WTC11 (cell line): Measurements from ENCODE around the gene ANKLE2. TPM values are rescaled to one million over a fixed set of nuclear protein-coding genes. Genes with fewer than 3 reads are reported as not detected.

ENCODE experiments used
- ATAC-seq: fragments of 200-7000 bp; cut with Tn5 transposase; 2 replicates; pipeline ENCODE4 v1.10.0; 2021; ENCODE audit warnings: mild to moderate bottlenecking, moderate library complexity
- CTCF ChIA-PET: fragments of 300-600 bp; sonication (Branson Sonifier 250); formaldehyde crosslinking; loops from one replicate; lab custom pipeline; 2021; ENCODE audit warnings: antibody characterized with exemption; lab: Charles Lee
- POLR2A ChIA-PET: fragments of 350-600 bp; sonication (Branson Sonifier 250); formaldehyde crosslinking; loops from one replicate; lab custom pipeline; 2021; ENCODE audit warnings: antibody characterized with exemption; lab: Charles Lee
- DNase-seq: peaks from one replicate; pipeline ENCODE4 v3.0.0; 2021; ENCODE audit warnings: low spot score
- H3K27ac Mint-ChIP-seq: 2 replicates; pipeline ENCODE4 v1.8.0; 2021; ENCODE audit warnings: mixed read lengths
- H3K27me3 Mint-ChIP-seq: 2 replicates; pipeline ENCODE4 v1.8.0; 2021; ENCODE audit warnings: low read depth, mild to moderate bottlenecking, moderate library complexity, mixed read lengths
- H3K36me3 Mint-ChIP-seq: 2 replicates; pipeline ENCODE4 v1.8.0; 2021; ENCODE audit warnings: mixed read lengths
- H3K4me1 Mint-ChIP-seq: 2 replicates; pipeline ENCODE4 v1.8.0; 2022; ENCODE audit warnings: mixed read lengths
- H3K4me3 Mint-ChIP-seq: 2 replicates; pipeline ENCODE4 v1.8.0; 2021; ENCODE audit warnings: mild to moderate bottlenecking, moderate library complexity, mixed read lengths
- H3K9me3 Mint-ChIP-seq: 2 replicates; pipeline ENCODE4 v1.8.0; 2021; ENCODE audit warnings: mixed read lengths
- ATF2 ChIP-seq: sonication (generic); formaldehyde crosslinking; IDR thresholded peaks from 2 replicates; pipeline ENCODE4 v1.8.1; 2022; ENCODE audit warnings: low read depth, missing genetic modification reagents, borderline replicate concordance
- FOXP1 ChIP-seq: sonication (generic); formaldehyde crosslinking; IDR thresholded peaks from 2 replicates; pipeline ENCODE4 v1.8.0; 2022; ENCODE audit warnings: missing genetic modification reagents, mild to moderate bottlenecking, moderate library complexity, borderline replicate concordance
- FOXP4 ChIP-seq: sonication (generic); formaldehyde crosslinking; IDR thresholded peaks from 2 replicates; pipeline ENCODE4 v1.8.0; 2022; ENCODE audit warnings: mild to moderate bottlenecking, missing genetic modification reagents
- GABPB1 ChIP-seq: sonication (generic); formaldehyde crosslinking; IDR thresholded peaks from 2 replicates; pipeline ENCODE4 v1.8.1; 2023; ENCODE audit warnings: mild to moderate bottlenecking, missing genetic modification reagents
- GRHL2 ChIP-seq: fragments of 250-450 bp; sonication (Bioruptor Pico); IDR thresholded peaks from 2 replicates; pipeline ENCODE4 v1.8.0; 2022; ENCODE audit warnings: mild to moderate bottlenecking, moderate library complexity; ENCODE audit not compliant: insufficient replicate concordance, severe bottlenecking
- IRF2 ChIP-seq: sonication (generic); formaldehyde crosslinking; IDR thresholded peaks from 2 replicates; pipeline ENCODE4 v1.8.0; 2022; ENCODE audit warnings: low read depth, missing genetic modification reagents, borderline replicate concordance
- MLX ChIP-seq: sonication (generic); formaldehyde crosslinking; IDR thresholded peaks from 2 replicates; pipeline ENCODE4 v1.8.1; 2023; ENCODE audit warnings: mild to moderate bottlenecking, missing genetic modification reagents, moderate library complexity
- MXD4 ChIP-seq: fragments of 250-450 bp; sonication (Bioruptor Pico); IDR thresholded peaks from 2 replicates; pipeline ENCODE4 v1.8.0; 2021; ENCODE audit warnings: mild to moderate bottlenecking, moderate library complexity, borderline replicate concordance
- MYBL2 ChIP-seq: sonication (generic); formaldehyde crosslinking; IDR thresholded peaks from 2 replicates; pipeline ENCODE4 v1.8.1; 2023; ENCODE audit warnings: mild to moderate bottlenecking, moderate library complexity, missing genetic modification reagents
- NFE2L1 ChIP-seq: sonication (generic); formaldehyde crosslinking; IDR thresholded peaks from 2 replicates; pipeline ENCODE4 v1.8.1; 2023; ENCODE audit warnings: missing genetic modification reagents
- RELA ChIP-seq: sonication (generic); formaldehyde crosslinking; IDR thresholded peaks from 2 replicates; pipeline ENCODE4 v1.8.1; 2022; ENCODE audit warnings: missing genetic modification reagents, mild to moderate bottlenecking, borderline replicate concordance
- TEAD1 ChIP-seq: sonication (generic); formaldehyde crosslinking; IDR thresholded peaks from 2 replicates; pipeline ENCODE4 v1.8.0; 2022; ENCODE audit warnings: mild to moderate bottlenecking, missing genetic modification reagents
- ZNF317 ChIP-seq: sonication (generic); formaldehyde crosslinking; IDR thresholded peaks from 2 replicates; pipeline ENCODE4 v1.8.1; 2023; ENCODE audit warnings: low read depth, mild to moderate bottlenecking, moderate library complexity, missing genetic modification reagents, borderline replicate concordance
- ZNF423 ChIP-seq: fragments of 250-450 bp; sonication (Bioruptor Pico); IDR thresholded peaks from 2 replicates; pipeline ENCODE4 v2.1.2; 2022; ENCODE audit warnings: mild to moderate bottlenecking, moderate library complexity
- total RNA-seq: library from RNA; stranded (reverse); gene quantifications from 3 replicates; pipeline ENCODE4 v1.2.3, GENCODE V29; 2021
- TF ChIP-seq, protein P1 (sequence below): sonication (generic); formaldehyde crosslinking; IDR thresholded peaks from 2 replicates; pipeline ENCODE4 v1.8.0; 2023; ENCODE audit warnings: missing genetic modification reagents, mild to moderate bottlenecking, borderline replicate concordance
- TF ChIP-seq, protein P2 (sequence below): fragments of 200-600 bp; IDR thresholded peaks from 2 replicates; pipeline ENCODE4 v1.8.0; 2022; ENCODE audit warnings: antibody characterized with exemption
- TF ChIP-seq, protein P3 (sequence below): sonication (generic); formaldehyde crosslinking; IDR thresholded peaks from 2 replicates; pipeline ENCODE4 v1.8.0; 2022; ENCODE audit warnings: mild to moderate bottlenecking, missing genetic modification reagents
- TF ChIP-seq, protein P4 (sequence below): sonication (generic); formaldehyde crosslinking; IDR thresholded peaks from 2 replicates; pipeline ENCODE4 v1.8.1; 2022; ENCODE audit warnings: low read depth, mild to moderate bottlenecking, moderate library complexity, missing genetic modification reagents, borderline replicate concordance
- TF ChIP-seq, protein P5 (sequence below): sonication (generic); formaldehyde crosslinking; IDR thresholded peaks from 2 replicates; pipeline ENCODE4 v1.8.1; 2023; ENCODE audit warnings: mild to moderate bottlenecking, missing genetic modification reagents, borderline replicate concordance

Gene ANKLE2
- total RNA-seq, 1 experiment from 2014 or later, result 63.8 TPM

DNA sequence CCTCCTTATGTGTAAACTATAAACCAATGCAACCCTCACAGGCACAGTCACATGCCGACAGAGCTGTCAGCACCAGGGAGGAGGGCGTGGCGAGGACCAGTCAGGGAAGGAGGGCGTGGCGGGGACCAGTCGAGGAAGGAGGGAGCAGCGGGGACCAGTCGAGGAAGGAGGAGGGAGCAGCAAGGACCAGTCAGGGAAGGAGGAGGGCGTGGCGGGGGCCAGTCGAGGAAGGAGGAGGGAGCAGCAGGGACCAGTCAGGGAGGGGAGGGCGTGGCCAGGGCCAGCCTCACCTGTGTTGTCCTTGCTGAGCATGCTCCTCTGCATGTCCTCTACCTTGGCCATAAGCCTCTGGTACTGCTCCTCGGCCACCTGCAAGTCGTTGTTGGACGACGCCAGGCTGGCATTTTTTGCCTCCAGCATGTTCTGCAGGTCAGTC is 42.8 kb upstream of the ANKLE2 start:
- DNase-seq (peak; percentile 28), ATAC-seq (peak; percentile 90)
- peaks cover 75% of the 10 kb centered on the region for H3K36me3 Mint-ChIP-seq
- H3K9me3 Mint-ChIP-seq, result no peaks in the 10 kb centered on the region
- H3K4me1 Mint-ChIP-seq, result no peaks in the 10 kb centered on the region
- 0 out of 2 replicates have a peak overlapping the region, but pooled peaks have one; percentile 45 for H3K27ac Mint-ChIP-seq
- no peaks in the 10 kb centered on the region for H3K27me3 Mint-ChIP-seq
- CTCF ChIA-PET, result no interaction called here
- H3K4me3 Mint-ChIP-seq, result no peak overlapping the region
- no peak for TF ChIP-seq RELA (CRISPR knock-in tag)
- no peak for TF ChIP-seq ZNF423 (CRISPR knock-in tag)
- TF ChIP-seq, protein P1, sequence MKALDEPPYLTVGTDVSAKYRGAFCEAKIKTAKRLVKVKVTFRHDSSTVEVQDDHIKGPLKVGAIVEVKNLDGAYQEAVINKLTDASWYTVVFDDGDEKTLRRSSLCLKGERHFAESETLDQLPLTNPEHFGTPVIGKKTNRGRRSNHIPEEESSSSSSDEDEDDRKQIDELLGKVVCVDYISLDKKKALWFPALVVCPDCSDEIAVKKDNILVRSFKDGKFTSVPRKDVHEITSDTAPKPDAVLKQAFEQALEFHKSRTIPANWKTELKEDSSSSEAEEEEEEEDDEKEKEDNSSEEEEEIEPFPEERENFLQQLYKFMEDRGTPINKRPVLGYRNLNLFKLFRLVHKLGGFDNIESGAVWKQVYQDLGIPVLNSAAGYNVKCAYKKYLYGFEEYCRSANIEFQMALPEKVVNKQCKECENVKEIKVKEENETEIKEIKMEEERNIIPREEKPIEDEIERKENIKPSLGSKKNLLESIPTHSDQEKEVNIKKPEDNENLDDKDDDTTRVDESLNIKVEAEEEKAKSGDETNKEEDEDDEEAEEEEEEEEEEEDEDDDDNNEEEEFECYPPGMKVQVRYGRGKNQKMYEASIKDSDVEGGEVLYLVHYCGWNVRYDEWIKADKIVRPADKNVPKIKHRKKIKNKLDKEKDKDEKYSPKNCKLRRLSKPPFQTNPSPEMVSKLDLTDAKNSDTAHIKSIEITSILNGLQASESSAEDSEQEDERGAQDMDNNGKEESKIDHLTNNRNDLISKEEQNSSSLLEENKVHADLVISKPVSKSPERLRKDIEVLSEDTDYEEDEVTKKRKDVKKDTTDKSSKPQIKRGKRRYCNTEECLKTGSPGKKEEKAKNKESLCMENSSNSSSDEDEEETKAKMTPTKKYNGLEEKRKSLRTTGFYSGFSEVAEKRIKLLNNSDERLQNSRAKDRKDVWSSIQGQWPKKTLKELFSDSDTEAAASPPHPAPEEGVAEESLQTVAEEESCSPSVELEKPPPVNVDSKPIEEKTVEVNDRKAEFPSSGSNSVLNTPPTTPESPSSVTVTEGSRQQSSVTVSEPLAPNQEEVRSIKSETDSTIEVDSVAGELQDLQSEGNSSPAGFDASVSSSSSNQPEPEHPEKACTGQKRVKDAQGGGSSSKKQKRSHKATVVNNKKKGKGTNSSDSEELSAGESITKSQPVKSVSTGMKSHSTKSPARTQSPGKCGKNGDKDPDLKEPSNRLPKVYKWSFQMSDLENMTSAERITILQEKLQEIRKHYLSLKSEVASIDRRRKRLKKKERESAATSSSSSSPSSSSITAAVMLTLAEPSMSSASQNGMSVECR (CRISPR knock-in tag), result no peak
- TF ChIP-seq MXD4 (CRISPR knock-in tag), result no peak
- TF ChIP-seq NFE2L1 (CRISPR knock-in tag), result no peak
- no peak for TF ChIP-seq GABPB1
- no peak for TF ChIP-seq MLX
- no peak for TF ChIP-seq TEAD1
- TF ChIP-seq GRHL2 (CRISPR knock-in tag), result no peak
- no peak for TF ChIP-seq ATF2 (CRISPR knock-in tag)
- TF ChIP-seq ZNF317 (CRISPR knock-in tag), result no peak
- TF ChIP-seq, protein P2, sequence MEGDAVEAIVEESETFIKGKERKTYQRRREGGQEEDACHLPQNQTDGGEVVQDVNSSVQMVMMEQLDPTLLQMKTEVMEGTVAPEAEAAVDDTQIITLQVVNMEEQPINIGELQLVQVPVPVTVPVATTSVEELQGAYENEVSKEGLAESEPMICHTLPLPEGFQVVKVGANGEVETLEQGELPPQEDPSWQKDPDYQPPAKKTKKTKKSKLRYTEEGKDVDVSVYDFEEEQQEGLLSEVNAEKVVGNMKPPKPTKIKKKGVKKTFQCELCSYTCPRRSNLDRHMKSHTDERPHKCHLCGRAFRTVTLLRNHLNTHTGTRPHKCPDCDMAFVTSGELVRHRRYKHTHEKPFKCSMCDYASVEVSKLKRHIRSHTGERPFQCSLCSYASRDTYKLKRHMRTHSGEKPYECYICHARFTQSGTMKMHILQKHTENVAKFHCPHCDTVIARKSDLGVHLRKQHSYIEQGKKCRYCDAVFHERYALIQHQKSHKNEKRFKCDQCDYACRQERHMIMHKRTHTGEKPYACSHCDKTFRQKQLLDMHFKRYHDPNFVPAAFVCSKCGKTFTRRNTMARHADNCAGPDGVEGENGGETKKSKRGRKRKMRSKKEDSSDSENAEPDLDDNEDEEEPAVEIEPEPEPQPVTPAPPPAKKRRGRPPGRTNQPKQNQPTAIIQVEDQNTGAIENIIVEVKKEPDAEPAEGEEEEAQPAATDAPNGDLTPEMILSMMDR, result no peak
- POLR2A ChIA-PET, result no interaction called here

- H3K4me3 Mint-ChIP-seq, result no peak overlapping the region
- H3K9me3 Mint-ChIP-seq, result no peaks in the 10 kb centered on the region
- no peak for DNase-seq
- no peak for ATAC-seq
- CTCF ChIA-PET, result no interaction called here
- H3K27ac Mint-ChIP-seq, result no peak overlapping the region
- POLR2A ChIA-PET, result no interaction called here
- H3K4me1 Mint-ChIP-seq, result no peaks in the 10 kb centered on the region
- no peaks in the 10 kb centered on the region for H3K27me3 Mint-ChIP-seq
- peaks cover 73% of the 10 kb centered on the region for H3K36me3 Mint-ChIP-seq
- TF ChIP-seq, protein P3, sequence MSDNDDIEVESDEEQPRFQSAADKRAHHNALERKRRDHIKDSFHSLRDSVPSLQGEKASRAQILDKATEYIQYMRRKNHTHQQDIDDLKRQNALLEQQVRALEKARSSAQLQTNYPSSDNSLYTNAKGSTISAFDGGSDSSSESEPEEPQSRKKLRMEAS (CRISPR knock-in tag), result no peak
- TF ChIP-seq IRF2 (no peak), MYBL2 (CRISPR knock-in tag) (no peak), FOXP1 (CRISPR knock-in tag) (no peak), FOXP4 (CRISPR knock-in tag) (no peak)
- TF ChIP-seq, protein P4, sequence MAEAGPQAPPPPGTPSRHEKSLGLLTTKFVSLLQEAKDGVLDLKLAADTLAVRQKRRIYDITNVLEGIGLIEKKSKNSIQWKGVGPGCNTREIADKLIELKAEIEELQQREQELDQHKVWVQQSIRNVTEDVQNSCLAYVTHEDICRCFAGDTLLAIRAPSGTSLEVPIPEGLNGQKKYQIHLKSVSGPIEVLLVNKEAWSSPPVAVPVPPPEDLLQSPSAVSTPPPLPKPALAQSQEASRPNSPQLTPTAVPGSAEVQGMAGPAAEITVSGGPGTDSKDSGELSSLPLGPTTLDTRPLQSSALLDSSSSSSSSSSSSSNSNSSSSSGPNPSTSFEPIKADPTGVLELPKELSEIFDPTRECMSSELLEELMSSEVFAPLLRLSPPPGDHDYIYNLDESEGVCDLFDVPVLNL (CRISPR knock-in tag), result no peak
- TF ChIP-seq, protein P5, sequence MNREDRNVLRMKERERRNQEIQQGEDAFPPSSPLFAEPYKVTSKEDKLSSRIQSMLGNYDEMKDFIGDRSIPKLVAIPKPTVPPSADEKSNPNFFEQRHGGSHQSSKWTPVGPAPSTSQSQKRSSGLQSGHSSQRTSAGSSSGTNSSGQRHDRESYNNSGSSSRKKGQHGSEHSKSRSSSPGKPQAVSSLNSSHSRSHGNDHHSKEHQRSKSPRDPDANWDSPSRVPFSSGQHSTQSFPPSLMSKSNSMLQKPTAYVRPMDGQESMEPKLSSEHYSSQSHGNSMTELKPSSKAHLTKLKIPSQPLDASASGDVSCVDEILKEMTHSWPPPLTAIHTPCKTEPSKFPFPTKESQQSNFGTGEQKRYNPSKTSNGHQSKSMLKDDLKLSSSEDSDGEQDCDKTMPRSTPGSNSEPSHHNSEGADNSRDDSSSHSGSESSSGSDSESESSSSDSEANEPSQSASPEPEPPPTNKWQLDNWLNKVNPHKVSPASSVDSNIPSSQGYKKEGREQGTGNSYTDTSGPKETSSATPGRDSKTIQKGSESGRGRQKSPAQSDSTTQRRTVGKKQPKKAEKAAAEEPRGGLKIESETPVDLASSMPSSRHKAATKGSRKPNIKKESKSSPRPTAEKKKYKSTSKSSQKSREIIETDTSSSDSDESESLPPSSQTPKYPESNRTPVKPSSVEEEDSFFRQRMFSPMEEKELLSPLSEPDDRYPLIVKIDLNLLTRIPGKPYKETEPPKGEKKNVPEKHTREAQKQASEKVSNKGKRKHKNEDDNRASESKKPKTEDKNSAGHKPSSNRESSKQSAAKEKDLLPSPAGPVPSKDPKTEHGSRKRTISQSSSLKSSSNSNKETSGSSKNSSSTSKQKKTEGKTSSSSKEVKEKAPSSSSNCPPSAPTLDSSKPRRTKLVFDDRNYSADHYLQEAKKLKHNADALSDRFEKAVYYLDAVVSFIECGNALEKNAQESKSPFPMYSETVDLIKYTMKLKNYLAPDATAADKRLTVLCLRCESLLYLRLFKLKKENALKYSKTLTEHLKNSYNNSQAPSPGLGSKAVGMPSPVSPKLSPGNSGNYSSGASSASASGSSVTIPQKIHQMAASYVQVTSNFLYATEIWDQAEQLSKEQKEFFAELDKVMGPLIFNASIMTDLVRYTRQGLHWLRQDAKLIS (CRISPR knock-in tag), result no peak
These were observed 42.3 kb upstream of the ANKLE2 start for GRCh38 chr12:132803888-132804287.
